B cell (primary cell): ENCODE results near the gene TLR9.

ENCODE experiments used
- EZH2 ChIP-seq: IDR thresholded peaks from 2 replicates; pipeline ENCODE4 v1.6.1; 2012; ENCODE audit warnings: borderline replicate concordance, low read depth, mild to moderate bottlenecking, moderate library complexity, low read length; ENCODE audit not compliant: insufficient read depth, poor library complexity, severe bottlenecking
- TF ChIP-seq, protein P1 (sequence below): fragments of 200-600 bp; IDR thresholded peaks from one replicate; pipeline ENCODE4 v1.8.0; 2022; ENCODE audit warnings: antibody characterized with exemption, mild to moderate bottlenecking

- TF ChIP-seq, protein P1, sequence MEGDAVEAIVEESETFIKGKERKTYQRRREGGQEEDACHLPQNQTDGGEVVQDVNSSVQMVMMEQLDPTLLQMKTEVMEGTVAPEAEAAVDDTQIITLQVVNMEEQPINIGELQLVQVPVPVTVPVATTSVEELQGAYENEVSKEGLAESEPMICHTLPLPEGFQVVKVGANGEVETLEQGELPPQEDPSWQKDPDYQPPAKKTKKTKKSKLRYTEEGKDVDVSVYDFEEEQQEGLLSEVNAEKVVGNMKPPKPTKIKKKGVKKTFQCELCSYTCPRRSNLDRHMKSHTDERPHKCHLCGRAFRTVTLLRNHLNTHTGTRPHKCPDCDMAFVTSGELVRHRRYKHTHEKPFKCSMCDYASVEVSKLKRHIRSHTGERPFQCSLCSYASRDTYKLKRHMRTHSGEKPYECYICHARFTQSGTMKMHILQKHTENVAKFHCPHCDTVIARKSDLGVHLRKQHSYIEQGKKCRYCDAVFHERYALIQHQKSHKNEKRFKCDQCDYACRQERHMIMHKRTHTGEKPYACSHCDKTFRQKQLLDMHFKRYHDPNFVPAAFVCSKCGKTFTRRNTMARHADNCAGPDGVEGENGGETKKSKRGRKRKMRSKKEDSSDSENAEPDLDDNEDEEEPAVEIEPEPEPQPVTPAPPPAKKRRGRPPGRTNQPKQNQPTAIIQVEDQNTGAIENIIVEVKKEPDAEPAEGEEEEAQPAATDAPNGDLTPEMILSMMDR: no peak
- no peak for TF ChIP-seq EZH2
Measured at GRCh38 chr3:52227117-52227516, 1.7 kb upstream of the TLR9 start.
